GM12878 (cell line): ENCODE data around the gene ST6GAL2. TPM values are rescaled to one million over a fixed set of nuclear protein-coding genes. Genes with fewer than 3 reads are reported as not detected.

Source experiments
- ATAC-seq: fragments of 200-7000 bp; cut with Tn5 transposase; 3 replicates; pipeline ENCODE4 v1.9.1; 2020; ENCODE audit warnings: mild to moderate bottlenecking, moderate library complexity
- BruUV-seq: library from RNA; stranded (reverse); fragments of 400-500 nt; replicated peaks from 2 replicates; lab custom pipeline; 2021; lab: Mats Ljungman, UMichigan
- CTCF ChIA-PET: fragments of 300-600 bp; sonication (Branson Sonifier 250); formaldehyde crosslinking; extraction: SDS; loops from one replicate; lab custom pipeline; 2021; ENCODE audit warnings: inconsistent platforms; lab: Yijun Ruan, JAX
- POLR2A ChIA-PET: fragments of 350-600 bp; formaldehyde crosslinking; extraction: SDS; loops from one replicate; lab custom pipeline; 2021; ENCODE audit warnings: inconsistent platforms; lab: Charles Lee
- RAD21 ChIA-PET: fragments of 300-600 bp; sonication (Branson Sonifier 250); formaldehyde crosslinking; loops from one replicate; lab custom pipeline; 2023; ENCODE audit warnings: antibody characterized with exemption; ENCODE audit not compliant: unreplicated experiment; lab: Charles Lee
- SMC1A ChIA-PET: fragments of 300-600 bp; sonication (Branson Sonifier 250); formaldehyde crosslinking; loops from one replicate; lab custom pipeline; 2023; ENCODE audit not compliant: unreplicated experiment, uncharacterized antibody; lab: Charles Lee
- DNase-seq: peaks from one replicate; pipeline ENCODE4 v3.0.0-alpha.2; 2011; ENCODE audit warnings: low read depth, low spot score
- FAIRE-seq: peaks from 3 replicates; lab custom pipeline; 2011; peaks lifted over from hg19 to GRCh38; lab: Jason Lieb, UNC
- H2AFZ ChIP-seq: 2 replicates; pipeline ENCODE4 v1.6.0; 2011; ENCODE audit warnings: low read depth, low read length, control low read depth; ENCODE audit not compliant: control insufficient read depth
- H3K27ac ChIP-seq: 2 replicates; pipeline ENCODE4 v1.5.1; 2011; ENCODE audit warnings: control low read depth; ENCODE audit not compliant: control insufficient read depth, insufficient read depth
- H3K27me3 ChIP-seq, 2 experiments: replicated peaks in 1 of 2; 2 replicates each; pipeline versions ENCODE4 v1.6.0 to v1.6.1; 2011; ENCODE audit warnings: low read length in 1 of 2; ENCODE audit not compliant: control insufficient read depth in 2 of 2, insufficient read depth in 2 of 2
- H3K36me3 ChIP-seq, 2 experiments: 2 replicates each; pipeline ENCODE4 v1.5.1; 2011; ENCODE audit warnings: low read length in 1 of 2; ENCODE audit not compliant: control insufficient read depth in 2 of 2, insufficient read depth in 2 of 2
- H3K4me1 ChIP-seq: 2 replicates; pipeline ENCODE4 v1.6.1; 2011; ENCODE audit warnings: mild to moderate bottlenecking, low read length, moderate library complexity, mixed read lengths; ENCODE audit not compliant: control insufficient read depth, insufficient read depth
- H3K4me2 ChIP-seq: 2 replicates; pipeline ENCODE4 v1.6.0; 2011; ENCODE audit warnings: control low read depth; ENCODE audit not compliant: control insufficient read depth, insufficient read depth
- H3K4me3 ChIP-seq: fragments of 200-600 bp; sonication (generic); 2 replicates; pipeline ENCODE4 v1.5.1; 2016
- H3K79me2 ChIP-seq: 2 replicates; pipeline ENCODE4 v1.6.0; 2011; ENCODE audit warnings: low read length; ENCODE audit not compliant: control insufficient read depth, insufficient read depth
- H3K9ac ChIP-seq: 2 replicates; pipeline ENCODE4 v1.8.0; 2011; ENCODE audit warnings: low read length, control low read depth, mixed read lengths; ENCODE audit not compliant: control insufficient read depth, insufficient read depth
- H3K9me3 ChIP-seq: replicated peaks from 3 replicates; pipeline ENCODE4 v1.5.1; 2011; ENCODE audit warnings: mild to moderate bottlenecking, low read length; ENCODE audit not compliant: control insufficient read depth, insufficient read depth
- H4K20me1 ChIP-seq: 2 replicates; pipeline ENCODE4 v1.6.0; 2011; ENCODE audit not compliant: control insufficient read depth, insufficient read depth
- BMI1 ChIP-seq: fragments of 450-650 bp; IDR thresholded peaks from 2 replicates; pipeline ENCODE4 v1.6.1; 2016; ENCODE audit warnings: mild to moderate bottlenecking, moderate library complexity, borderline replicate concordance
- CREB1 ChIP-seq: IDR thresholded peaks from 2 replicates; pipeline ENCODE4 v1.6.1; 2012; ENCODE audit warnings: low read depth, mild to moderate bottlenecking, inconsistent platforms
- GATAD2B ChIP-seq: fragments of 450-650 bp; conservative IDR thresholded peaks from 2 replicates; pipeline ENCODE4 v1.6.1; 2017; ENCODE audit warnings: low read depth, mild to moderate bottlenecking, moderate library complexity
- HDAC6 ChIP-seq: fragments of 200-600 bp; sonication (generic); IDR thresholded peaks from one replicate; pipeline ENCODE4 v1.8.0; 2017; ENCODE audit warnings: antibody characterized with exemption; ENCODE audit not compliant: unreplicated experiment
- NBN ChIP-seq: fragments of 450-650 bp; IDR thresholded peaks from 2 replicates; pipeline ENCODE4 v1.6.1; 2016
- PRDM15 ChIP-seq: fragments of 450-650 bp; formaldehyde crosslinking; IDR thresholded peaks from 2 replicates; pipeline ENCODE4 v1.4.0; 2020; ENCODE audit warnings: mild to moderate bottlenecking, moderate library complexity
- RELB ChIP-seq: fragments of 450-650 bp; IDR thresholded peaks from 2 replicates; pipeline ENCODE4 v1.6.1; 2017; ENCODE audit warnings: low read depth, mild to moderate bottlenecking, moderate library complexity
- SP1 ChIP-seq: IDR thresholded peaks from one replicate; pipeline ENCODE4 v1.6.1; 2011; ENCODE audit warnings: low read depth, low read length
- SREBF2 ChIP-seq: IDR thresholded peaks from 2 replicates; pipeline ENCODE4 v1.6.1; 2012; ENCODE audit warnings: mild to moderate bottlenecking, low read length
- SUZ12 ChIP-seq: fragments of 200-600 bp; sonication (generic); IDR thresholded peaks from one replicate; pipeline ENCODE4 v1.6.1; 2018; ENCODE audit warnings: antibody characterized with exemption, mild to moderate bottlenecking; ENCODE audit not compliant: unreplicated experiment
- ZNF207 ChIP-seq: fragments of 450-650 bp; IDR thresholded peaks from 2 replicates; pipeline ENCODE4 v1.6.1; 2014; ENCODE audit warnings: antibody characterized with exemption, mild to moderate bottlenecking, borderline replicate concordance
- ZNF384 ChIP-seq: IDR thresholded peaks from 2 replicates; pipeline ENCODE4 v1.6.1; 2012; ENCODE audit warnings: low read depth, mild to moderate bottlenecking, low read length, improper control_type of control experiment, borderline replicate concordance
- ZSCAN29 ChIP-seq: fragments of 450-650 bp; IDR thresholded peaks from 2 replicates; pipeline ENCODE4 v1.6.1; 2017; ENCODE audit warnings: mild to moderate bottlenecking, moderate library complexity
- WGBS: methylation state at CpG from one replicate; pipeline ENCODE4 v1.1.6; 2016; ENCODE audit warnings: low lambda C conversion rate; ENCODE audit not compliant: insufficient replicate concordance, insufficient coverage; ENCODE audit errors: missing lambda C conversion rate; 5-methylcytosine and 5-hydroxymethylcytosine counted together
- in situ Hi-C: fragments of 300-500 bp; cut with MboI; formaldehyde crosslinking; loops from 9 replicates; pipeline ENCODE4 v1.14.3; 2018; ENCODE audit warnings: mixed read lengths
- intact Hi-C: fragments of 100-400 bp; cut with micrococcal nuclease; formaldehyde crosslinking; loops from one replicate; pipeline ENCODE4 v1.14.2; 2022; ENCODE audit not compliant: unreplicated experiment
- polyA plus RNA-seq, 11 experiments: library from polyadenylated mRNA; depleted of rRNA in 4 of 11; unstranded in 6 of 11; stranded (reverse) in 5 of 11; fragments of >200 nt; fragmentation: Nextera tagmentation in 4 of 11; fragmentation: Illumina TruSeq in 1 of 11; extraction: Ambion mirVana in 4 of 11; extraction: Trizol in 1 of 11; gene quantifications; 1 replicate in 1 of 11; 2 replicates in 10 of 11; pipeline versions ENCODE4 v1.2.1 to v1.2.3, GENCODE V29; 2011 to 2016; ENCODE audit warnings: inconsistent platforms in 2 of 11, missing spikeins in 2 of 11, low read depth in 1 of 11
- total RNA-seq, 4 experiments: library from RNA; depleted of rRNA in 3 of 4; stranded (reverse); fragments of >200 nt in 3 of 4; fragmentation: Illumina TruSeq in 1 of 4; extraction: Trizol in 1 of 4; gene quantifications; 2 replicates each; pipeline versions ENCODE4 v1.2.1 to v1.2.3, GENCODE V29; 2013 to 2021

ST6GAL2 gene
- total and polyA plus RNA-seq, 10 of the 15 experiments (the other 5 are each of a cell fraction or from before 2014, with no cell fraction given) = not detected

GRCh38 chr2:106800976-106801655 is 84.9 kb downstream of the ST6GAL2 start:
- WGBS = 14% methylated on average over 10 of the region's 10 CpGs
- no peak for TF ChIP-seq SUZ12
- no peak for TF ChIP-seq ZSCAN29
- no peak for TF ChIP-seq RELB
- TF ChIP-seq BMI1 = no peak
- no peak for TF ChIP-seq ZNF384
- no peak for TF ChIP-seq ZNF207
- no peak for TF ChIP-seq HDAC6
- no peak for TF ChIP-seq SP1
- no peak for TF ChIP-seq PRDM15 (CRISPR knock-in tag)
- TF ChIP-seq SREBF2 = no peak
- TF ChIP-seq CREB1 = no peak
- TF ChIP-seq NBN = no peak
- no peak for TF ChIP-seq GATAD2B
- H3K36me3 ChIP-seq = no peaks in the 10 kb centered on the region
- H3K9me3 ChIP-seq = no peaks in the 10 kb centered on the region
- H3K27ac ChIP-seq = no peak overlapping the region
- ChIA-PET POLR2A (no interaction called here), SMC1A (no interaction called here), CTCF (no interaction called here), RAD21 (no interaction called here)
- H2AFZ ChIP-seq = no peak overlapping the region
- no peak overlapping the region for H3K4me3 ChIP-seq
- no peak overlapping the region for H3K4me2 ChIP-seq
- intact Hi-C loops = no loop called here
- FAIRE-seq (no peak), ATAC-seq (no peak), DNase-seq (no peak)
- no peak overlapping the region for H3K9ac ChIP-seq
- no peaks in the 10 kb centered on the region for H3K79me2 ChIP-seq
- BruUV-seq = no TSS peak
- no peaks in the 10 kb centered on the region for H3K27me3 ChIP-seq
- in situ Hi-C loops = no loop called here
- H4K20me1 ChIP-seq = no peaks in the 10 kb centered on the region
- no peaks in the 10 kb centered on the region for H3K4me1 ChIP-seq
